Measurements from ENCODE around the gene HEYL.

DNA sequence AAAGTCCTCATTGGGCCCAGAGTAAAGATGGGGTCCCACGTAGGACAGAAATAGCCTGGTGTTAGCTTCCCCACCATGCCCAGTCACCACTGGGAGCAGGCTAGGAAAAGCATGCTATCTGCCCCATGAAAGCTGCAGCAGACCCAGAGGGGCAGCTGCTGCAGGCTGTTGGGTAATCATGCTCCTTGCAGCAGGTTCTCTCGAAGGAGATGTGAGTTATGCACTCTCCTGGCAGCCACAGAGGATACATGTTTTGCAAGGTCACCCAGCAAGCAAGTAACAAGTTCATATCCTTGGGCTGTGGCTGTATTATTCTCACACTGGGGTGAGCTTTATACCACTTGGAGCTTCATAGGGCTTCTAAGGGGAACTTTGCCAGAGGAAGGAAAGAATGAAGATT is 9.1 kb upstream of the HEYL start:
- TF ChIP-seq, protein P1, sequence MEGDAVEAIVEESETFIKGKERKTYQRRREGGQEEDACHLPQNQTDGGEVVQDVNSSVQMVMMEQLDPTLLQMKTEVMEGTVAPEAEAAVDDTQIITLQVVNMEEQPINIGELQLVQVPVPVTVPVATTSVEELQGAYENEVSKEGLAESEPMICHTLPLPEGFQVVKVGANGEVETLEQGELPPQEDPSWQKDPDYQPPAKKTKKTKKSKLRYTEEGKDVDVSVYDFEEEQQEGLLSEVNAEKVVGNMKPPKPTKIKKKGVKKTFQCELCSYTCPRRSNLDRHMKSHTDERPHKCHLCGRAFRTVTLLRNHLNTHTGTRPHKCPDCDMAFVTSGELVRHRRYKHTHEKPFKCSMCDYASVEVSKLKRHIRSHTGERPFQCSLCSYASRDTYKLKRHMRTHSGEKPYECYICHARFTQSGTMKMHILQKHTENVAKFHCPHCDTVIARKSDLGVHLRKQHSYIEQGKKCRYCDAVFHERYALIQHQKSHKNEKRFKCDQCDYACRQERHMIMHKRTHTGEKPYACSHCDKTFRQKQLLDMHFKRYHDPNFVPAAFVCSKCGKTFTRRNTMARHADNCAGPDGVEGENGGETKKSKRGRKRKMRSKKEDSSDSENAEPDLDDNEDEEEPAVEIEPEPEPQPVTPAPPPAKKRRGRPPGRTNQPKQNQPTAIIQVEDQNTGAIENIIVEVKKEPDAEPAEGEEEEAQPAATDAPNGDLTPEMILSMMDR (IDR thresholded peaks at IDR 0.05), result no peak
- TF ChIP-seq POLR2AphosphoS5 (IDR thresholded peaks at IDR 0.05), result no peak
- no peak for TF ChIP-seq POLR2A (IDR thresholded peaks at IDR 0.05)
